GM10248 (cell line): ENCODE measurements around the gene LIMK1.

Source experiments
- CTCF ChIA-PET: fragments of 300-600 bp; sonication (Branson Sonifier 250); formaldehyde crosslinking; extraction: SDS; loops from one replicate; lab custom pipeline; 2021; ENCODE audit warnings: antibody characterized with exemption; lab: Yijun Ruan, JAX
- POLR2A ChIA-PET: fragments of 350-650 bp; sonication (Branson Sonifier 250); formaldehyde crosslinking; extraction: SDS; loops from one replicate; lab custom pipeline; 2020; ENCODE audit warnings: antibody characterized with exemption; lab: Yijun Ruan, JAX
- DNase-seq: peaks from one replicate; pipeline ENCODE4 v3.0.0; 2012; ENCODE audit errors: extremely low spot score
- CTCF ChIP-seq: IDR thresholded peaks from 2 replicates; pipeline ENCODE4 v1.5.1; 2012; ENCODE audit warnings: mild to moderate bottlenecking, low read depth; ENCODE audit errors: extremely low read depth, missing control alignments, control extremely low read depth

LIMK1 gene

GRCh38 chr7:74048999-74049599, 34.5 kb upstream of the LIMK1 start:
- POLR2A ChIA-PET, result no interaction called here

GRCh38 chr7:74049997-74050798, 33.4 kb upstream of the LIMK1 start:
- CTCF ChIA-PET, result no interaction called here
- DNase-seq, result no peak
- no peak for TF ChIP-seq CTCF
- POLR2A ChIA-PET, result no interaction called here

More at GRCh38 chr7:74048999-74049599, 34.5 kb upstream of the LIMK1 start:
- CTCF ChIA-PET, result no interaction called here
- DNase-seq, result no peak
- TF ChIP-seq CTCF, result no peak

GRCh38 chr7:74051193-74051592, 32.4 kb upstream of the LIMK1 start:
- no peak for DNase-seq
- TF ChIP-seq CTCF, result no peak
- ChIA-PET POLR2A (no interaction called here), CTCF (no interaction called here)

- no peak for DNase-seq
- POLR2A ChIA-PET, result no interaction called here
- TF ChIP-seq CTCF, result peak; percentile 36
- CTCF ChIA-PET, result no interaction called here
These were observed 31.8 kb upstream of the LIMK1 start for GRCh38 chr7:74051629-74052410.

- no peak for TF ChIP-seq CTCF
- ChIA-PET POLR2A (no interaction called here), CTCF (no interaction called here)
- DNase-seq, result no peak
These were observed 31.0 kb upstream of the LIMK1 start for GRCh38 chr7:74052628-74053027.

- POLR2A ChIA-PET, result interaction anchor here (0.7 kb wide), 1 partner anchor 284 kb away, joined by 6 read pairs; no protein-coding TSS in a partner anchor
- CTCF ChIA-PET, result interaction anchor here (1.4 kb wide), 1 partner anchor 11 kb away, joined by 4 read pairs; no protein-coding TSS in a partner anchor
- no peak for TF ChIP-seq CTCF
- no peak for DNase-seq
These were observed 29.9 kb upstream of the LIMK1 start for GRCh38 chr7:74053589-74054186.
